ENCODE results near the gene MAP7. TPM values are rescaled to one million over a fixed set of nuclear protein-coding genes. Genes with fewer than 3 reads are reported as not detected.
"Not testable (repeated sequence)": the region's sequence is repeated elsewhere in the genome, so short reads cannot be mapped to it uniquely, and the experiment has no call there.

Gene MAP7
- polyA plus RNA-seq, 3 donors = 1.2 to 13.1 (median 3.5) TPM

- whole genome bisulfite sequencing, 3 donors = 77 to 85% (median 79%) methylated on average over 2 of the region's 2 CpGs
- H3K27ac ChIP-seq (ENCODE audit: low read depth, low read length) = no peak overlapping the region
These were observed 103.5 kb downstream of the MAP7 start for GRCh38 chr6:136446579-136447187.

GRCh38 chr6:136446145-136446544 lies 104.1 kb downstream of the MAP7 start:
- WGBS, 3 donors = 85 to 100% (median 97%) methylated on average over 2 of the region's 2 CpGs
- H3K27ac ChIP-seq (ENCODE audit: low read depth, low read length) = no peak overlapping the region

GRCh38 chr6:136445063-136445462 lies 105.2 kb downstream of the MAP7 start:
- 32 to 73% (median 71%) methylated on average over 3 of the region's 3 CpGs for WGBS, 3 donors

GRCh38 chr6:136440203-136440602 lies 110.0 kb downstream of the MAP7 start:
- H3K27ac ChIP-seq (ENCODE audit: low read depth, low read length) = no peak overlapping the region
- WGBS, 3 donors = 43 to 83% (median 75%) methylated on average over 2 of the region's 2 CpGs

More at GRCh38 chr6:136445063-136445462, 105.2 kb downstream of the MAP7 start:
- H3K27ac ChIP-seq (ENCODE audit: low read depth, low read length) = no peak overlapping the region

- H3K27ac ChIP-seq (ENCODE audit: low read depth, low read length) = no peak overlapping the region
- 51 to 93% (median 88%) methylated on average over 9 of the region's 9 CpGs for WGBS, 3 donors
These were observed 110.6 kb downstream of the MAP7 start for GRCh38 chr6:136439514-136440190.

GRCh38 chr6:136438441-136438840 lies 111.8 kb downstream of the MAP7 start:
- no peak overlapping the region for H3K27ac ChIP-seq (ENCODE audit: low read depth, low read length)
- 46 to 68% (median 58%) methylated on average over 3 of the region's 3 CpGs for WGBS, 3 donors

- WGBS, 3 donors = 67 to 88% (median 87%) methylated on average over 3 of the region's 3 CpGs
- H3K27ac ChIP-seq (ENCODE audit: low read depth, low read length) = no peak overlapping the region
These were observed 113.0 kb downstream of the MAP7 start for GRCh38 chr6:136437246-136437645.

- H3K27ac ChIP-seq (ENCODE audit: low read depth, low read length) = no peak overlapping the region
- 42 to 91% (median 90%) methylated on average over 2 of the region's 2 CpGs for WGBS, 3 donors
These were observed 115.1 kb downstream of the MAP7 start for GRCh38 chr6:136435101-136435500.

- 94 to 99% (median 96%) methylated on average over 5 of the region's 5 CpGs for WGBS, 3 donors
These were observed 118.9 kb downstream of the MAP7 start for GRCh38 chr6:136431306-136431705.

GRCh38 chr6:136429264-136430065 lies 120.8 kb downstream of the MAP7 start:
- no peak overlapping the region for H3K27ac ChIP-seq (ENCODE audit: low read depth, low read length)
- 20 to 53% (median 52%) methylated on average over 8 of the region's 8 CpGs for WGBS, 3 donors

More at GRCh38 chr6:136431306-136431705, 118.9 kb downstream of the MAP7 start:
- H3K27ac ChIP-seq (ENCODE audit: low read depth, low read length) = not testable (repeated sequence)

- H3K27ac ChIP-seq (ENCODE audit: low read depth, low read length) = no peak overlapping the region
These were observed 122.9 kb downstream of the MAP7 start for GRCh38 chr6:136427378-136427717.

- 42 to 60% (median 53%) methylated on average over 7 of the region's 7 CpGs for WGBS, 3 donors
- H3K27ac ChIP-seq (ENCODE audit: low read depth, low read length) = no peak overlapping the region
These were observed 123.4 kb downstream of the MAP7 start for GRCh38 chr6:136426627-136427377.

GRCh38 chr6:136425793-136426192 lies 124.4 kb downstream of the MAP7 start:
- H3K27ac ChIP-seq (ENCODE audit: low read depth, low read length) = no peak overlapping the region
- WGBS, 3 donors = 79 to 89% (median 88%) methylated on average over 4 of the region's 4 CpGs

GRCh38 chr6:136424901-136425300 lies 125.3 kb downstream of the MAP7 start:
- 89 to 95% (median 89%) methylated on average over 5 of the region's 5 CpGs for WGBS, 3 donors
- H3K27ac ChIP-seq (ENCODE audit: low read depth, low read length) = no peak overlapping the region

GRCh38 chr6:136424450-136424849 lies 125.8 kb downstream of the MAP7 start:
- H3K27ac ChIP-seq (ENCODE audit: low read depth, low read length) = no peak overlapping the region
- WGBS, 3 donors = 72 to 82% (median 75%) methylated on average over 3 of the region's 3 CpGs

GRCh38 chr6:136421537-136422158 lies 128.6 kb downstream of the MAP7 start:
- H3K27ac ChIP-seq (ENCODE audit: low read depth, low read length) = no peak overlapping the region
- 81 to 93% (median 83%) methylated on average over 6 of the region's 6 CpGs for WGBS, 3 donors

GRCh38 chr6:136420853-136421252 lies 129.4 kb downstream of the MAP7 start:
- no peak overlapping the region for H3K27ac ChIP-seq (ENCODE audit: low read depth, low read length)
- whole genome bisulfite sequencing, 3 donors = 68 to 87% (median 87%) methylated on average over 3 of the region's 3 CpGs

- no peak overlapping the region for H3K27ac ChIP-seq (ENCODE audit: low read depth, low read length)
- 71 to 84% (median 75%) methylated on average over 5 of the region's 5 CpGs for WGBS, 3 donors
These were observed 134.7 kb downstream of the MAP7 start for GRCh38 chr6:136415351-136416007.

Data from adipose tissue (tissue), 3 donors.